Measurements from ENCODE around the gene NUDC. TPM values are rescaled to one million over a fixed set of nuclear protein-coding genes. Genes with fewer than 3 reads are reported as not detected.

NUDC gene
- total RNA-seq, 1 experiment from 2014 or later: 118 TPM

GRCh38 chr1:26913754-26914619 lies 7.6 kb upstream of the NUDC start, which contains the start of gene NR0B2:
Gene NR0B2, minus strand, starts transcription at chr1:26913975. Its CDS starts 35 bp downstream, at chr1:26913940.
- peak; percentile 26; the same call in 1 of the 2 replicates for ATAC-seq
- ChIA-PET POLR2A (interaction anchor here (0.5 kb wide), 1 partner anchor 796 kb away, joined by 3 read pairs; no protein-coding TSS in a partner anchor), CTCF (interaction anchor here (0.5 to 2.2 kb wide), 3 partner anchors 14 to 482 kb away, joined by 3 to 6 read pairs (median 4); partner anchors contain the start of genes GPATCH3 and GPN2)
- Mint-ChIP-seq H3K9me3 (no peaks in the 10 kb centered on the region), H3K36me3 (no peaks in the 10 kb centered on the region), H3K4me1 (no peaks in the 10 kb centered on the region), H3K27ac (no peak within 1 kb of the TSS), H3K4me3 (no peak within 1 kb of the TSS), H3K27me3 (ENCODE audit: low read depth) (peaks cover 9% of the 10 kb centered on the region)
- TF ChIP-seq, protein P1, sequence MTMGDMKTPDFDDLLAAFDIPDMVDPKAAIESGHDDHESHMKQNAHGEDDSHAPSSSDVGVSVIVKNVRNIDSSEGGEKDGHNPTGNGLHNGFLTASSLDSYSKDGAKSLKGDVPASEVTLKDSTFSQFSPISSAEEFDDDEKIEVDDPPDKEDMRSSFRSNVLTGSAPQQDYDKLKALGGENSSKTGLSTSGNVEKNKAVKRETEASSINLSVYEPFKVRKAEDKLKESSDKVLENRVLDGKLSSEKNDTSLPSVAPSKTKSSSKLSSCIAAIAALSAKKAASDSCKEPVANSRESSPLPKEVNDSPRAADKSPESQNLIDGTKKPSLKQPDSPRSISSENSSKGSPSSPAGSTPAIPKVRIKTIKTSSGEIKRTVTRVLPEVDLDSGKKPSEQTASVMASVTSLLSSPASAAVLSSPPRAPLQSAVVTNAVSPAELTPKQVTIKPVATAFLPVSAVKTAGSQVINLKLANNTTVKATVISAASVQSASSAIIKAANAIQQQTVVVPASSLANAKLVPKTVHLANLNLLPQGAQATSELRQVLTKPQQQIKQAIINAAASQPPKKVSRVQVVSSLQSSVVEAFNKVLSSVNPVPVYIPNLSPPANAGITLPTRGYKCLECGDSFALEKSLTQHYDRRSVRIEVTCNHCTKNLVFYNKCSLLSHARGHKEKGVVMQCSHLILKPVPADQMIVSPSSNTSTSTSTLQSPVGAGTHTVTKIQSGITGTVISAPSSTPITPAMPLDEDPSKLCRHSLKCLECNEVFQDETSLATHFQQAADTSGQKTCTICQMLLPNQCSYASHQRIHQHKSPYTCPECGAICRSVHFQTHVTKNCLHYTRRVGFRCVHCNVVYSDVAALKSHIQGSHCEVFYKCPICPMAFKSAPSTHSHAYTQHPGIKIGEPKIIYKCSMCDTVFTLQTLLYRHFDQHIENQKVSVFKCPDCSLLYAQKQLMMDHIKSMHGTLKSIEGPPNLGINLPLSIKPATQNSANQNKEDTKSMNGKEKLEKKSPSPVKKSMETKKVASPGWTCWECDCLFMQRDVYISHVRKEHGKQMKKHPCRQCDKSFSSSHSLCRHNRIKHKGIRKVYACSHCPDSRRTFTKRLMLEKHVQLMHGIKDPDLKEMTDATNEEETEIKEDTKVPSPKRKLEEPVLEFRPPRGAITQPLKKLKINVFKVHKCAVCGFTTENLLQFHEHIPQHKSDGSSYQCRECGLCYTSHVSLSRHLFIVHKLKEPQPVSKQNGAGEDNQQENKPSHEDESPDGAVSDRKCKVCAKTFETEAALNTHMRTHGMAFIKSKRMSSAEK (CRISPR knock-in tag; IDR thresholded peaks at IDR 0.05; ENCODE audit: borderline replicate concordance): no peak
- peak; percentile 60; the same call in 1 of the 2 replicates for TF ChIP-seq GABPB1 (CRISPR knock-in tag; IDR thresholded peaks at IDR 0.05)
- DNase-seq (ENCODE audit: low spot score): no peak

DNA sequence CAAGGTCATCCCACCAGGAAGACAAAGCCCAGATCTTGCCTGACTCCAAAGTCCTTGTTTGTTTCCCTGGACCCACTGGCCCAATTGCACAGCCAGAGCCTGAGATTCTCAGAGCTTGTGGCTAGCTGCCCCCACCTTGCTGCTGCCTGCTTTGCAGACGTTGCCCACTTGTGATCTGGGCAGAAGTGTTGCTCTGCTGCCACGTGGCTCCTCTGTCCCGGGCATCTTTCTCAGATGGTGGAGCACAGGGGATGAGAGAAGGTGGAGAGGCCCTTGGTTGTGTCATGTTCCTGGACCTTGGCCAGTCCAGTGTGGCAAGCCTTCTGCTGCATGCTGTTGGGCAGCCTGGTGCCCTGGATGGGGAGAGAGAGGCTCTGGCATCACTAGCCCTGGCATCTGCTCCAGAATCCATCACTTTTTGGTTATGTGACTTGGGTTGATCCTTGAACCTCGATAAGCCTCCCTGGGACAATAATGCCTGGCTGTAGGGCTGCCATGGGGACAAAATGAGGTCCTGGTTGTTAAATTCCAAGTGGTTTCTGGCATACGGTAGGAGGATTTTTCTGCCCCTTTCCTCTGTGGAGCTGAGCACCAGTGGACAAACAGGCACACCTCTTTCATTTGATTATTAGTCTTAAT lies 6.2 kb upstream of the NUDC start:
- DNase-seq (ENCODE audit: low spot score) (no peak), ATAC-seq (no peak)
- Mint-ChIP-seq H3K27me3 (ENCODE audit: low read depth) (peaks cover 5% of the 10 kb centered on the region), H3K9me3 (no peaks in the 10 kb centered on the region), H3K27ac (no peak overlapping the region), H3K4me3 (no peak overlapping the region), H3K36me3 (no peaks in the 10 kb centered on the region), H3K4me1 (no peaks in the 10 kb centered on the region)
- POLR2A ChIA-PET: no interaction called here
- CTCF ChIA-PET: no interaction called here
- TF ChIP-seq GABPB1 (CRISPR knock-in tag; IDR thresholded peaks at IDR 0.05) (0 out of 2 replicates have a peak, but pooled peaks have one; percentile 19), ZBTB21 (CRISPR knock-in tag; IDR thresholded peaks at IDR 0.05; ENCODE audit: borderline replicate concordance) (no peak), RORB (CRISPR knock-in tag; IDR thresholded peaks at IDR 0.05) (no peak)

DNA sequence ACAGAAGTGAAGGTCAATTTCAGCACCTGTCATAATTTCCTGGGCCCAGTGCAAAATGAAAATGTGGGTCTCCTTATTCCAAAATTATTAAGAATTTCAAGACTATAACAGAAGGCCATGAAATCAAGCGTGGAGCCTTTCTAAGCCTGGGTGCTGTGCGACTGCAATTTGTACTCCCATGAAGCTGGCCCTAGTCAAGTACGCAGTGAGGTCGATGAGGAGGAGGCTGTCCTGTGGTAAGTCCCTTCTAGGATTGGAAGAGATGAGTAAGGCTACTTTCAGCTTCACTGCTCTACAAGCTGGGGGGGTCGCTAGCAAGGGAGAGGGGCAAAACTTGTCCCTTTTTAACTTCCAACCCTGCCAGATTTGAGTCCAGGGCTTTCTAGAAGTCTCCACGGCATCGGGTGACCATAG lies 410 bp upstream of the NUDC start:
- no peak for DNase-seq (ENCODE audit: low spot score)
- ChIA-PET CTCF (interaction anchor here (1.5 kb wide), 1 partner anchor 111 kb away, joined by 3 read pairs; no protein-coding TSS in a partner anchor), POLR2A (interaction anchor here (0.6 kb wide), 1 partner anchor 234 kb away, joined by 4 read pairs; the partner anchor contains the start of gene SLC9A1)
- TF ChIP-seq KAT7 (CRISPR knock-in tag; IDR thresholded peaks at IDR 0.05; ENCODE audit: borderline replicate concordance) (no peak), FOXP4 (CRISPR knock-in tag; IDR thresholded peaks at IDR 0.05) (no peak), NFATC4 (CRISPR knock-in tag; IDR thresholded peaks at IDR 0.05) (no peak)
- H3K4me1 Mint-ChIP-seq: peaks cover 21% of the 10 kb centered on the region
- H3K4me3 Mint-ChIP-seq: peak overlapping the region; percentile 90
- peaks cover 2% of the 10 kb centered on the region; the same call in 1 of the 2 replicates for H3K27me3 Mint-ChIP-seq (ENCODE audit: low read depth)
- ATAC-seq: peak; percentile 41
- H3K36me3 Mint-ChIP-seq: peaks cover 25% of the 10 kb centered on the region
- H3K27ac Mint-ChIP-seq: no peak overlapping the region
- H3K9me3 Mint-ChIP-seq: no peaks in the 10 kb centered on the region

DNA sequence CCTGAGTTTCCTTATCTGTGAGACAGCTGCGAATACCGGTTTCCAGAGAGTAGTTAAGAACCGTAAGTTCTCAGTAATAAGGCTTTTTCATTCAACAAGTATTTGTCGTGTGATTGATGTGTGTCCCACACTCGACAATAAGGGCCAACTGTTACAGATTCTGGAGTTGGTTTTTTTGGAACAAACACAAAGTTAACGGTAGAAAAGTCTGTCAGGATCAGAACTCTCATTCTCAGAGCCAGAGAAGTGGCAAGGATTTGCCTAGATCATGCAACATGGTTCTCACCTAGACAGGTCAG lies 837 bp downstream of the NUDC start:
- no peaks in the 10 kb centered on the region for H3K27me3 Mint-ChIP-seq (ENCODE audit: low read depth)
- H3K4me1 Mint-ChIP-seq: peaks cover 21% of the 10 kb centered on the region
- H3K9me3 Mint-ChIP-seq: no peaks in the 10 kb centered on the region
- CTCF ChIA-PET: interaction anchor here (1.5 kb wide), 1 partner anchor 112 kb away, joined by 3 read pairs; no protein-coding TSS in a partner anchor
- H3K36me3 Mint-ChIP-seq: peaks cover 34% of the 10 kb centered on the region
- POLR2A ChIA-PET: interaction anchor here (0.6 to 1.1 kb wide), 2 partner anchors 21 to 277 kb away, joined by 3 to 5 read pairs; no protein-coding TSS in a partner anchor
- ATAC-seq (no peak), DNase-seq (ENCODE audit: low spot score) (no peak)
- peak overlapping the region; percentile 90 for H3K4me3 Mint-ChIP-seq
- H3K27ac Mint-ChIP-seq: peak overlapping the region; percentile 85; the same call in 1 of the 2 replicates
- TF ChIP-seq, protein P2, sequence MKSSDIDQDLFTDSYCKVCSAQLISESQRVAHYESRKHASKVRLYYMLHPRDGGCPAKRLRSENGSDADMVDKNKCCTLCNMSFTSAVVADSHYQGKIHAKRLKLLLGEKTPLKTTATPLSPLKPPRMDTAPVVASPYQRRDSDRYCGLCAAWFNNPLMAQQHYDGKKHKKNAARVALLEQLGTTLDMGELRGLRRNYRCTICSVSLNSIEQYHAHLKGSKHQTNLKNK (CRISPR knock-in tag; IDR thresholded peaks at IDR 0.05): no peak
- TF ChIP-seq FOXP1 (CRISPR knock-in tag; IDR thresholded peaks at IDR 0.05; ENCODE audit: borderline replicate concordance) (no peak), ZNF138 (CRISPR knock-in tag; conservative IDR thresholded peaks at IDR 0.05) (no peak), ESRRA (CRISPR knock-in tag; IDR thresholded peaks at IDR 0.05; ENCODE audit: borderline replicate concordance) (no peak), ZNF671 (CRISPR knock-in tag; IDR thresholded peaks at IDR 0.05) (no peak), ZNF219 (CRISPR knock-in tag; IDR thresholded peaks at IDR 0.05; ENCODE audit: borderline replicate concordance) (no peak), ATF6 (CRISPR knock-in tag; IDR thresholded peaks at IDR 0.05) (no peak), CBFB (CRISPR knock-in tag; IDR thresholded peaks at IDR 0.05; ENCODE audit: low read depth) (no peak)
- TF ChIP-seq, protein P3, sequence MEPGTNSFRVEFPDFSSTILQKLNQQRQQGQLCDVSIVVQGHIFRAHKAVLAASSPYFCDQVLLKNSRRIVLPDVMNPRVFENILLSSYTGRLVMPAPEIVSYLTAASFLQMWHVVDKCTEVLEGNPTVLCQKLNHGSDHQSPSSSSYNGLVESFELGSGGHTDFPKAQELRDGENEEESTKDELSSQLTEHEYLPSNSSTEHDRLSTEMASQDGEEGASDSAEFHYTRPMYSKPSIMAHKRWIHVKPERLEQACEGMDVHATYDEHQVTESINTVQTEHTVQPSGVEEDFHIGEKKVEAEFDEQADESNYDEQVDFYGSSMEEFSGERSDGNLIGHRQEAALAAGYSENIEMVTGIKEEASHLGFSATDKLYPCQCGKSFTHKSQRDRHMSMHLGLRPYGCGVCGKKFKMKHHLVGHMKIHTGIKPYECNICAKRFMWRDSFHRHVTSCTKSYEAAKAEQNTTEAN (CRISPR knock-in tag; IDR thresholded peaks at IDR 0.05): no peak
